Pancreas (tissue), 10 donors: ENCODE measurements around the gene PLCXD1. TPM values are rescaled to one million over a fixed set of nuclear protein-coding genes. Genes with fewer than 3 reads are reported as not detected.
A peak's percentile ranks its signal among the peaks of the same experiment; 100 is the strongest.
"Not testable (repeated sequence)": the region's sequence is repeated elsewhere in the genome, so short reads cannot be mapped to it uniquely, and the experiment has no call there.

Source experiments
- ATAC-seq, 4 donors: fragments of 200-7000 bp; cut with Tn5 transposase; one replicate each; pipeline versions ENCODE4 v1.8.0 to v1.9.1; 2020; ENCODE audit warnings: mild to moderate bottlenecking in 4 of 4, moderate library complexity in 4 of 4
- DNase-seq, 6 donors: peaks; one replicate each; pipeline ENCODE4 v3.0.0-alpha.2; 2020
- FAIRE-seq: peaks from 2 replicates; lab custom pipeline; 2012; peaks lifted over from hg19 to GRCh38; lab: Jason Lieb, UNC
- H3K27ac ChIP-seq, 4 donors: fragments of 200-600 bp; sonication (generic); 1 replicate in 3 of 4; 2 replicates in 1 of 4; pipeline versions ENCODE4 v1.5.0 to v1.8.0; 2020
- H3K27me3 ChIP-seq, 4 donors: fragments of 200-600 bp; one replicate each; pipeline ENCODE4 v1.8.0; 2021
- H3K36me3 ChIP-seq, 3 donors: fragments of 200-600 bp; sonication (generic) in 1 of 3; one replicate each; pipeline versions ENCODE4 v1.5.0 to v1.8.0; 2020 to 2021
- H3K4me1 ChIP-seq, 3 donors: fragments of 200-600 bp; one replicate each; pipeline ENCODE4 v1.8.0; 2021
- H3K4me3 ChIP-seq, 4 donors: fragments of 200-600 bp; sonication (generic) in 2 of 4; one replicate each; pipeline versions ENCODE4 v1.5.0 to v1.8.0; 2020 to 2021
- H3K9me3 ChIP-seq, 4 donors: fragments of 200-600 bp; one replicate each; pipeline ENCODE4 v1.8.0; 2021
- CTCF ChIP-seq, 4 donors: fragments of 200-600 bp; sonication (generic) in 3 of 4; IDR thresholded peaks; one replicate each; pipeline versions ENCODE4 v1.5.0 to v1.8.0; 2021; ENCODE audit warnings: antibody characterized with exemption in 4 of 4
- WGBS, 2 donors: extraction: QIAGEN DNeasy Blood & Tissue Kit; methylation state at CpG; one replicate each; pipeline ENCODE4 v1.1.7; 2013; 5-methylcytosine and 5-hydroxymethylcytosine counted together
- intact Hi-C, 3 donors: fragments of 100-400 bp; cut with DNase I; formaldehyde crosslinking; loops; one replicate each; pipeline versions ENCODE4 v1.11.1 to v1.14.2; 2022
- polyA plus RNA-seq, 2 donors: library from polyadenylated mRNA; stranded (reverse); fragments of 200-250 nt; gene quantifications; one replicate each; pipeline ENCODE4 v1.2.3, GENCODE V29; 2013
- total RNA-seq, 6 donors: library from RNA; stranded (reverse); fragmentation: NEBNext Ultra II Directional in 4 of 6; extraction: Animal tissue kit (Norgen Biotek cat#: 25700) in 4 of 6; gene quantifications; one replicate each; pipeline versions ENCODE4 v1.2.1 to v1.2.4, GENCODE V29; 2021 to 2023
- donor health status: healthy with polysubstance abuse.
- donor health status: DM: no; HTN: no; CAD: no; lungs with moderate emphysema.
- donor health status: DM: no; HTN: no; CAD: no.
- donor health status: control.
- donor health status: control.
- donor health status: Bipolar disorder and iron deficiency.
- donor health status: DM: yes; HTN: yes; CAD: no.
- donor health status: DM: no; HTN: no; CAD: no.
- donor health status: DM: no; HTN: no; CAD: no.
- donor health status: DM: yes; HTN: yes; CAD: no.

The PLCXD1 gene
- total and polyA plus RNA-seq, 8 donors: 3.5 to 17.8 (median 6.1) TPM

- 0 to 1% methylated on average over 34 to 41 of the region's 41 CpGs for WGBS, 2 donors
- no peak for TF ChIP-seq CTCF (IDR thresholded peaks at IDR 0.05)
- ATAC-seq: no peak
- intact Hi-C loops: no loop called here
- no peak for FAIRE-seq
- H3K27ac ChIP-seq: peak overlapping the region in 3 of 4 donors; percentile 32 to 68 (median 68)
- no peaks in the 10 kb centered on the region for H3K9me3 ChIP-seq
- no peaks in the 10 kb centered on the region for H3K27me3 ChIP-seq
- H3K36me3 ChIP-seq: peaks cover 0 to 7% (median 0%) of the 10 kb centered on the region in 3 donors
- peaks cover 0 to 5% (median 3%) of the 10 kb centered on the region in 3 donors for H3K4me1 ChIP-seq
- peak; percentile 29 to 87 (median 62) for DNase-seq
- peak overlapping the region; percentile 61 to 97 (median 89) for H3K4me3 ChIP-seq
Measured at GRCh38 chrX:319579-320125, 38.5 kb downstream of the PLCXD1 start.

- peaks cover 0 to 5% (median 3%) of the 10 kb centered on the region in 3 donors for H3K4me1 ChIP-seq
- H3K4me3 ChIP-seq: peak overlapping the region; percentile 61 to 97 (median 89)
- no peak for TF ChIP-seq CTCF (IDR thresholded peaks at IDR 0.05)
- 1 to 2% methylated on average over 24 of the region's 24 CpGs for WGBS, 2 donors
- intact Hi-C loops: no loop called here
- H3K27ac ChIP-seq: peak overlapping the region in 2 of 4 donors; percentile 34 to 44
- peaks cover 0 to under 1% (median 0%) of the 10 kb centered on the region in 3 donors for H3K36me3 ChIP-seq
- H3K27me3 ChIP-seq: no peaks in the 10 kb centered on the region
- ATAC-seq (no peak), FAIRE-seq (no peak), DNase-seq (peak in 5 of 6 donors; percentile 37 to 82 (median 63))
- no peaks in the 10 kb centered on the region for H3K9me3 ChIP-seq
Measured at GRCh38 chrX:320126-320783, 39.1 kb downstream of the PLCXD1 start.

GRCh38 chrX:323721-324628 is 42.8 kb downstream of the PLCXD1 start:
- peak; percentile 42 to 66 (median 48) for ATAC-seq
- peak; percentile 97 for FAIRE-seq
- peak in 4 of 6 donors; percentile 60 to 90 (median 74) for DNase-seq

GRCh38 chrX:324664-325063 is 43.5 kb downstream of the PLCXD1 start:
- H3K36me3 ChIP-seq, intact Hi-C loops, ATAC-seq, FAIRE-seq, H3K4me3 ChIP-seq, H3K4me1 ChIP-seq, H3K27ac ChIP-seq, H3K27me3 ChIP-seq, H3K9me3 ChIP-seq: not testable (repeated sequence)
- DNase-seq: peak in 3 of 6 donors; percentile 7 to 39 (median 36)
- 75 to 84% methylated on average over 14 of the region's 14 CpGs for WGBS, 2 donors

More at GRCh38 chrX:323721-324628, 42.8 kb downstream of the PLCXD1 start:
- 55 to 65% methylated on average over 36 to 38 of the region's 38 CpGs for WGBS, 2 donors
- no peaks in the 10 kb centered on the region for H3K9me3 ChIP-seq
- no peak overlapping the region for H3K27ac ChIP-seq
- TF ChIP-seq CTCF (IDR thresholded peaks at IDR 0.05): no peak
- no peaks in the 10 kb centered on the region for H3K27me3 ChIP-seq
- H3K36me3 ChIP-seq: no peaks in the 10 kb centered on the region
- H3K4me1 ChIP-seq: peaks cover 0 to 5% (median 3%) of the 10 kb centered on the region in 3 donors
- intact Hi-C loops: no loop called here
- H3K4me3 ChIP-seq: no peak overlapping the region

GRCh38 chrX:327660-328126 is 46.5 kb downstream of the PLCXD1 start:
- intact Hi-C loops: no loop called here
- Histone ChIP-seq H3K4me1 (no peaks in the 10 kb centered on the region), H3K27me3 (peaks cover 0 to 4% (median 0%) of the 10 kb centered on the region in 4 donors), H3K9me3 (no peaks in the 10 kb centered on the region), H3K4me3 (no peak overlapping the region), H3K27ac (no peak overlapping the region), H3K36me3 (no peaks in the 10 kb centered on the region)
- FAIRE-seq: no peak
- WGBS, 2 donors: 88 to 92% methylated on average over 31 to 33 of the region's 33 CpGs
- no peak for ATAC-seq
- no peak for TF ChIP-seq CTCF (IDR thresholded peaks at IDR 0.05)
- peak in 4 of 6 donors; percentile 13 to 79 (median 40) for DNase-seq
